Astrocyte (in vitro differentiated cells and primary cell): Measurements from ENCODE around the gene LRRC4C.

Source experiments
- EZH2 ChIP-seq: IDR thresholded peaks from 2 replicates; pipeline ENCODE4 v1.6.1; 2012; ENCODE audit warnings: mild to moderate bottlenecking, low read length, inconsistent platforms; ENCODE audit not compliant: insufficient read depth
- TF ChIP-seq, protein P1 (sequence below): IDR thresholded peaks from 2 replicates; pipeline ENCODE4 v1.5.1; 2011; ENCODE audit warnings: low read depth, mild to moderate bottlenecking, inconsistent platforms, low read length, moderate library complexity; ENCODE audit not compliant: insufficient read depth

DNA sequence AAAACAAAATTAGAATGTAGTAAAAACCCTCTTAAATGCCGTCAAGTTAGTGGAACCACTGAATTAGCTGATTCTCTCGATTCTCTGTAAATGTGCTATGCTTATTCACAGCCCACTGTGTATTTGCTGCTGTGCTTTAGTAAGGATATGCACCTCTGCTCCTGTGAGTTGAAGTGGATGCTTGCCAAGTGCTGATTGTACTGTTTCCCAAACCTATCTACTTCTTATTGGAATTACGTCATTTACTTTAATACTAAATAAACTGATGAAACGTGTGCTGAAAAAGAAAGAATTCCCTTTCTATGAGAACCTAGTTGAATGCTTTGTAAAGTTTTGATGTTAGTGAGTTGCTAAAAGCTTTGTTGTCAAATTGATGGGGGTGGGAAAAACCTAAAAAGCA, 158.4 kb downstream of the LRRC4C start:
- TF ChIP-seq, protein P1, sequence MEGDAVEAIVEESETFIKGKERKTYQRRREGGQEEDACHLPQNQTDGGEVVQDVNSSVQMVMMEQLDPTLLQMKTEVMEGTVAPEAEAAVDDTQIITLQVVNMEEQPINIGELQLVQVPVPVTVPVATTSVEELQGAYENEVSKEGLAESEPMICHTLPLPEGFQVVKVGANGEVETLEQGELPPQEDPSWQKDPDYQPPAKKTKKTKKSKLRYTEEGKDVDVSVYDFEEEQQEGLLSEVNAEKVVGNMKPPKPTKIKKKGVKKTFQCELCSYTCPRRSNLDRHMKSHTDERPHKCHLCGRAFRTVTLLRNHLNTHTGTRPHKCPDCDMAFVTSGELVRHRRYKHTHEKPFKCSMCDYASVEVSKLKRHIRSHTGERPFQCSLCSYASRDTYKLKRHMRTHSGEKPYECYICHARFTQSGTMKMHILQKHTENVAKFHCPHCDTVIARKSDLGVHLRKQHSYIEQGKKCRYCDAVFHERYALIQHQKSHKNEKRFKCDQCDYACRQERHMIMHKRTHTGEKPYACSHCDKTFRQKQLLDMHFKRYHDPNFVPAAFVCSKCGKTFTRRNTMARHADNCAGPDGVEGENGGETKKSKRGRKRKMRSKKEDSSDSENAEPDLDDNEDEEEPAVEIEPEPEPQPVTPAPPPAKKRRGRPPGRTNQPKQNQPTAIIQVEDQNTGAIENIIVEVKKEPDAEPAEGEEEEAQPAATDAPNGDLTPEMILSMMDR = no peak
- no peak for TF ChIP-seq EZH2
